ENCODE data around the gene HSPA1A. TPM values are rescaled to one million over a fixed set of nuclear protein-coding genes. Genes with fewer than 3 reads are reported as not detected.

Gene HSPA1A
- total and polyA plus RNA-seq, 9 of the 15 experiments (the other 6 are each of a cell fraction or from before 2014, with no cell fraction given) = 2.2 to 273 (median 107) TPM

DNA sequence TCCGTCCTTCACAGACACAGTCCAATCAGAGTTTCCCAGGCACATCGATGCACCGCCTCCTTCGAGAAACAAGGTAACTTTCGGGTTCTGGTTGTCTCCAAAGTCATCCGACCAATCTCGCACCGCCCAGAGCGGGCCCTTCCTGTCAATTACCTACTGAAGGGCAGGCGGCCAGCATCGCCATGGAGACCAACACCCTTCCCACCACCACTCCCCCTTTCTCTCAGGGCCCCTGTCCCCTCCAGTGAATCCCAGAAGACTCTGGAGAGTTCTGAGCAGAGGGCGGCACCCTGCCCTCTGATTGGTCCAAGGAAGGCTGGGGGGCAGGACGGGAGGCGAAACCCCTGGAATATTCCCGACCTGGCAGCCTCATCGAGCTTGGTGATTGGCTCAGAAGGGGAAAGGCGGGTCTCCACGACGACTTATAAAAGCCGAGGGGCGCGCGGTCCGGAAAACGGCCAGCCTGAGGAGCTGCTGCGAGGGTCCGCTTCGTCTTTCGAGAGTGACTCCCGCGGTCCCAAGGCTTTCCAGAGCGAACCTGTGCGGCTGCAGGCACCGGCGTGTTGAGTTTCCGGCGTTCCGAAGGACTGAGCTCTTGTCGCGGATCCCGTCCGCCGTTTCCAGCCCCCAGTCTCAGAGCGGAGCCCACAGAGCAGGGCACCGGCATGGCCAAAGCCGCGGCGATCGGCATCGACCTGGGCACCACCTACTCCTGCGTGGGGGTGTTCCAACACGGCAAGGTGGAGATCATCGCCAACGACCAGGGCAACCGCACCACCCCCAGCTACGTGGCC lies 12.1 kb downstream of the HSPA1A start, which contains the start of gene HSPA1B (continued):
- TF ChIP-seq, protein P1, sequence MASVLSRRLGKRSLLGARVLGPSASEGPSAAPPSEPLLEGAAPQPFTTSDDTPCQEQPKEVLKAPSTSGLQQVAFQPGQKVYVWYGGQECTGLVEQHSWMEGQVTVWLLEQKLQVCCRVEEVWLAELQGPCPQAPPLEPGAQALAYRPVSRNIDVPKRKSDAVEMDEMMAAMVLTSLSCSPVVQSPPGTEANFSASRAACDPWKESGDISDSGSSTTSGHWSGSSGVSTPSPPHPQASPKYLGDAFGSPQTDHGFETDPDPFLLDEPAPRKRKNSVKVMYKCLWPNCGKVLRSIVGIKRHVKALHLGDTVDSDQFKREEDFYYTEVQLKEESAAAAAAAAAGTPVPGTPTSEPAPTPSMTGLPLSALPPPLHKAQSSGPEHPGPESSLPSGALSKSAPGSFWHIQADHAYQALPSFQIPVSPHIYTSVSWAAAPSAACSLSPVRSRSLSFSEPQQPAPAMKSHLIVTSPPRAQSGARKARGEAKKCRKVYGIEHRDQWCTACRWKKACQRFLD (CRISPR knock-in tag; IDR thresholded peaks at IDR 0.05) = no peak
- TF ChIP-seq SRSF7 (optimal IDR thresholded peaks at IDR 0.05; ENCODE audit: low read depth, low read length) (no peak), HDAC6 (IDR thresholded peaks at IDR 0.05; ENCODE audit: low read depth, low read length) (peak; percentile 93; the same call in 1 of the 2 replicates), NR1H2 (CRISPR knock-in tag; IDR thresholded peaks at IDR 0.05) (0 out of 2 replicates have a peak, but pooled peaks have one; percentile 56), DIDO1 (tag; IDR thresholded peaks at IDR 0.05; ENCODE audit: low read depth) (no peak), SMARCE1 (IDR thresholded peaks at IDR 0.05) (no peak), XRCC5 (IDR thresholded peaks at IDR 0.05; ENCODE audit: low read depth, low read length) (peak; percentile 47; the same call in 1 of the 2 replicates), CBX8 (IDR thresholded peaks at IDR 0.05; ENCODE audit: borderline replicate concordance, extremely low read depth, low read depth, low read length, poor library complexity, severe bottlenecking) (no peak), ZFP1 (CRISPR knock-in tag; IDR thresholded peaks at IDR 0.05) (peak; percentile 75; the same call in 1 of the 2 replicates), ARHGAP35 (IDR thresholded peaks at IDR 0.05; ENCODE audit: partially characterized antibody) (peak; percentile 55), GTF2A2 (tag; IDR thresholded peaks at IDR 0.05) (peak; percentile 99), MED1 (CRISPR knock-in tag; IDR thresholded peaks at IDR 0.05; ENCODE audit: borderline replicate concordance) (no peak), FOS (IDR thresholded peaks at IDR 0.05; ENCODE audit: extremely low read depth, insufficient read length) (peak; percentile 86), HDAC3 (IDR thresholded peaks at IDR 0.05; ENCODE audit: borderline replicate concordance, partially characterized antibody) (no peak), NFRKB (IDR thresholded peaks at IDR 0.05; ENCODE audit: low read depth) (no peak)
- TF ChIP-seq, protein P2, sequence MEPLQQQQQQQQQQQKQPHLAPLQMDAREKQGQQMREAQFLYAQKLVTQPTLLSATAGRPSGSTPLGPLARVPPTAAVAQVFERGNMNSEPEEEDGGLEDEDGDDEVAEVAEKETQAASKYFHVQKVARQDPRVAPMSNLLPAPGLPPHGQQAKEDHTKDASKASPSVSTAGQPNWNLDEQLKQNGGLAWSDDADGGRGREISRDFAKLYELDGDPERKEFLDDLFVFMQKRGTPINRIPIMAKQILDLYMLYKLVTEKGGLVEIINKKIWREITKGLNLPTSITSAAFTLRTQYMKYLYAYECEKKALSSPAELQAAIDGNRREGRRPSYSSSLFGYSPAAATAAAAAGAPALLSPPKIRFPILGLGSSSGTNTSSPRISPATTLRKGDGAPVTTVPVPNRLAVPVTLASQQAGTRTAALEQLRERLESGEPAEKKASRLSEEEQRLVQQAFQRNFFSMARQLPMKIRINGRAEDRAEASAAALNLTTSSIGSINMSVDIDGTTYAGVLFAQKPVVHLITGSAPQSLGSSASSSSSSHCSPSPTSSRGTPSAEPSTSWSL (CRISPR knock-in tag; IDR thresholded peaks at IDR 0.05; ENCODE audit: borderline replicate concordance) = peak; percentile 85; the same call in 1 of the 2 replicates
- TF ChIP-seq, protein P3, sequence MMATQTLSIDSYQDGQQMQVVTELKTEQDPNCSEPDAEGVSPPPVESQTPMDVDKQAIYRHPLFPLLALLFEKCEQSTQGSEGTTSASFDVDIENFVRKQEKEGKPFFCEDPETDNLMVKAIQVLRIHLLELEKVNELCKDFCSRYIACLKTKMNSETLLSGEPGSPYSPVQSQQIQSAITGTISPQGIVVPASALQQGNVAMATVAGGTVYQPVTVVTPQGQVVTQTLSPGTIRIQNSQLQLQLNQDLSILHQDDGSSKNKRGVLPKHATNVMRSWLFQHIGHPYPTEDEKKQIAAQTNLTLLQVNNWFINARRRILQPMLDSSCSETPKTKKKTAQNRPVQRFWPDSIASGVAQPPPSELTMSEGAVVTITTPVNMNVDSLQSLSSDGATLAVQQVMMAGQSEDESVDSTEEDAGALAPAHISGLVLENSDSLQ (IDR thresholded peaks at IDR 0.05) = no peak
- TF ChIP-seq, protein P4, sequence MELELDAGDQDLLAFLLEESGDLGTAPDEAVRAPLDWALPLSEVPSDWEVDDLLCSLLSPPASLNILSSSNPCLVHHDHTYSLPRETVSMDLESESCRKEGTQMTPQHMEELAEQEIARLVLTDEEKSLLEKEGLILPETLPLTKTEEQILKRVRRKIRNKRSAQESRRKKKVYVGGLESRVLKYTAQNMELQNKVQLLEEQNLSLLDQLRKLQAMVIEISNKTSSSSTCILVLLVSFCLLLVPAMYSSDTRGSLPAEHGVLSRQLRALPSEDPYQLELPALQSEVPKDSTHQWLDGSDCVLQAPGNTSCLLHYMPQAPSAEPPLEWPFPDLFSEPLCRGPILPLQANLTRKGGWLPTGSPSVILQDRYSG (tag; conservative IDR thresholded peaks at IDR 0.05; ENCODE audit: low read depth) = no peak
- TF ChIP-seq, protein P5, sequence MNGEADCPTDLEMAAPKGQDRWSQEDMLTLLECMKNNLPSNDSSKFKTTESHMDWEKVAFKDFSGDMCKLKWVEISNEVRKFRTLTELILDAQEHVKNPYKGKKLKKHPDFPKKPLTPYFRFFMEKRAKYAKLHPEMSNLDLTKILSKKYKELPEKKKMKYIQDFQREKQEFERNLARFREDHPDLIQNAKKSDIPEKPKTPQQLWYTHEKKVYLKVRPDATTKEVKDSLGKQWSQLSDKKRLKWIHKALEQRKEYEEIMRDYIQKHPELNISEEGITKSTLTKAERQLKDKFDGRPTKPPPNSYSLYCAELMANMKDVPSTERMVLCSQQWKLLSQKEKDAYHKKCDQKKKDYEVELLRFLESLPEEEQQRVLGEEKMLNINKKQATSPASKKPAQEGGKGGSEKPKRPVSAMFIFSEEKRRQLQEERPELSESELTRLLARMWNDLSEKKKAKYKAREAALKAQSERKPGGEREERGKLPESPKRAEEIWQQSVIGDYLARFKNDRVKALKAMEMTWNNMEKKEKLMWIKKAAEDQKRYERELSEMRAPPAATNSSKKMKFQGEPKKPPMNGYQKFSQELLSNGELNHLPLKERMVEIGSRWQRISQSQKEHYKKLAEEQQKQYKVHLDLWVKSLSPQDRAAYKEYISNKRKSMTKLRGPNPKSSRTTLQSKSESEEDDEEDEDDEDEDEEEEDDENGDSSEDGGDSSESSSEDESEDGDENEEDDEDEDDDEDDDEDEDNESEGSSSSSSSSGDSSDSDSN (IDR thresholded peaks at IDR 0.05; ENCODE audit: borderline replicate concordance in 1 of 2, low read depth in 2 of 2, low read length in 2 of 2) = no peak
